DMS114 treated with DMSO at 0.1 percent for 48 hours (cell line): ENCODE results near the gene RRAD.
"Not testable (repeated sequence)": the region's sequence is repeated elsewhere in the genome, so short reads cannot be mapped to it uniquely, and the experiment has no call there.

Source experiments
- DNase-seq: peaks from one replicate; lab custom pipeline; 2025; ENCODE audit not compliant: unreplicated experiment; lab: John Stamatoyannopoulos, UW

The RRAD gene

DNA sequence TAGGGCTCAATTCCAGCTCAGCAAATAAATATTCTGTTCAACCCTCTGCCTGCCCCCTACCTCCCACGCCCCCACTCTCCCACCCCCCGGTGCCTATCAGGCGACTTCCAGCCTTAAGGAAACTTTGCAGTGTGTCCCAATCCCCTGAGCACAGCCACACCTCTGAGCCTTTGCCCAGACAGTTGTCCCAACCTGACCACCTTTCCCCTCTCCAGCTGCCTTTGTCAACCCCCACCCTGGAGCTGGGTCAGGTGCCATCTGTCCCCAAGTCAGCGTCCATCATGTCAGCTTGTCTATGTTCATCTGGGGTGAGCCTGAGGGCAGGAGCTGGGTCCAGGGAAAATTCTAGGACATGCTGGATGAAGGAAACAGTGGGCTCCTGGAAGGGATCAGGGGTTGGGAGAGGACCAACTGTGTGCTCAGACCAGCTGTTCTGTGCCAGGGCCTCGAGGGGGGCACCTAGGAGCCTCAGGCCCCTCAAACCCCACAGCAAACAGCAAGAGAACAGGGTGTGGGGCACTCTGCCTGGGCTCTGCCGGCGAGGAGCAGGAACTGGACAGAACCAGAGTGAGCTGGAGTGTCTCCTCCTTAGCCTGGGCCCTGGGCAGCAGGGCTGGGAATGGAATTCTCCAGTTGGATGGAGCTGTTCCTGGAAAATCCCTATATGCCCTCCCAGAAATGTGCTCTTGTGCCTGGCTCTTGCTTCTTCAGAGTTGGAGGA lies 24.5 kb downstream of the RRAD start:
- no peak for DNase-seq

DNA sequence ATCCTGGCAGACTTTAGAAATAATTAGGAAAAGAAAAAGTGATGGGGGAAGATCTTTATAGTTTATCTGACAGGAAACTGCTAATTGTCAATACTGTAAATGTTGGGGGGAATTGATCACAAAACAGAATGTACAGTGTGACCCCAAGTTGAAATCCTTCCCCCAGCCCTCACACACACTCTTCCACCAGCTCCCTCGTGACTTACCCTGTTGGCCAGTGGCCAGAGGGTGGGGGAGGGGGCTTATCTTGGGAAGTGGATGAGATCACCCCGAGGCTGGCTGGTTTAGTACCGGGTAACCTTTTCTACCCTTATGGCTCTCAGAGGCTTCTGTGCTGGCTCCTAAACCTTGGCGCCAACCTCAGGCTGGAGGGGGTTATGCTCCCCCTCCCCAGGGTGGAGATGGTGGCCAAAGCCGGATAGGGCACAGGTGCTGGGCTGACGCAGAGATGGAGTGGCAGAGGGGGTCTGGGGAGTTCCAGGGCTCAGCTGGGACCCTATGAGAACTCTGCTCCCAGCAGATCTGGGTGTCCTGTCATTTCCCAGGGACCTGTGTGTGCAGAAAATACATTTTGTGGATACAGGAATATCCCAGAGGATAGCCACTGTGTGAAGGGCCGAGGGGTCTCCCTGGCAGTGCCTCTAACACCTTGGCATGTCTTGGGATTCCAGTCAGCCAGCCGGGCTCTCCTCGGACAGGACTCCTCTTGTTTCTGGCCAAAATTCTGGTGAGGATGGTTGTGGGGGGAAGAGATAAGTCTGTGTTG lies 25.2 kb downstream of the RRAD start:
- no peak for DNase-seq

DNA sequence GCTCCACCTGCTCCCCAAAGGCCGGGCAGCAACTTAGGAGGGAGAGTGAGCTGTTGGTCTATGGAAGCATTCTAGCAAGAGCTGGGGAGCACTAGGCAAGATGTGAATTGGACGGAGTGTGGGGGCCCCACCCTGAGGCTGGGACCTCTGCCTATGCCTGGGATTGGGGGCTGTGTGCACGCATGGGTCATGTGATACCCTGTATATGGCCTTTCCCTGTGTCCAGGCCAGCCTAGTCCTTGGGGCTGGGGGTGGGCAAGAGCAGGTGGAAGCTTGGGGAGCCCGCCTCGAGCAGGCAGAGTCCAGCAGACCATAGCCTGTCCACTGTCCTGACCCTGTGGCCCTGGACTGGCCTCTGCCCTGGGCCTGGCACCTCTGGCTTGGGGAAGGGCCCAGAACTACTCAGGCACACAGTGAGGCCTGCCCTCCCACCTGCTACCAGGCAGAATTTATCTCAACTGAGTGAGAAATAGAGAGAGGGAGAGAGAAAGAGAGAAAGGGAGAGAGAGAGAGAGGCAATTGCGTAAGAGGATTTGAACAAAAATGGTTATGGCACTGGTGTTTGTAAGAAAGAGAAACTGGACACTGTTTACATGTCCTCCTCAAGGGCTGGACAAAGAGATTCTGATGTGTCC lies 25.9 kb downstream of the RRAD start:
- no peak for DNase-seq

DNA sequence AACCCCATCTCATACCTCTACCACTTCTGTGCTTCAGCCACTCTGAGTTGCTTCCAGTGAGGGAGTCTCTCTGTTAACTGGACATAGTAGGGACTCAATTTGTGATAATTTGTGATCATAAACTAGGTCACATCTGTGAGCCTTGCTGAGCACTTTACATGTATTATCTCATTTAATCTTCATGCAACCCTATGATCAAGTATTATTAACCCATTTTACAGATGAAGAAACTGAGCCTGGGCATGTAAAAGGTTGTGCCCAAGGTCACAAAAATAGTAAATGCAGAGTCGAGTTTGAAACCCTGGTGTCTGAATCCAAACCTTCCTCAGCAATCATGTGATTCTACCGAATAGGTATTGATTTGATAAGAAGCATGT lies 26.4 kb downstream of the RRAD start:
- DNase-seq, result no peak

DNA sequence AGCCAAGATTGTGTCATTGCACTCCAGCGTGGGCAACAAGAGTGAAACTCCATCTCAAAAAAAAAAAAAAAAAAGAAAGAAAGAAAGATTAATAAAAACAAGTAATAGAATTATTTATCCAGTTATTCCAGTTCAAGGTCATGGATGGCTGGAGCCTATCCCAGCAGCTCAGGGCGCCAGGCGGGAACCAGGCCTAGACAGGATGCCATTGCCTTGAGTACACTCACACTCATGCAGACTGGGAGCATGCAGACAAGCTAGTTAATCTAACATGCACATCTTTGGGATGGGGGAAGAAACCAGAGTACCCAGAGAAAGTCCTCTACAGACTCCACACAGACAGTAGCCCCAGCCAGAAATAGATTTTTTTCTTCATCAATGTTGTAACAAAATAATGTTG lies 27.1 kb downstream of the RRAD start:
- no peak for DNase-seq

DNA sequence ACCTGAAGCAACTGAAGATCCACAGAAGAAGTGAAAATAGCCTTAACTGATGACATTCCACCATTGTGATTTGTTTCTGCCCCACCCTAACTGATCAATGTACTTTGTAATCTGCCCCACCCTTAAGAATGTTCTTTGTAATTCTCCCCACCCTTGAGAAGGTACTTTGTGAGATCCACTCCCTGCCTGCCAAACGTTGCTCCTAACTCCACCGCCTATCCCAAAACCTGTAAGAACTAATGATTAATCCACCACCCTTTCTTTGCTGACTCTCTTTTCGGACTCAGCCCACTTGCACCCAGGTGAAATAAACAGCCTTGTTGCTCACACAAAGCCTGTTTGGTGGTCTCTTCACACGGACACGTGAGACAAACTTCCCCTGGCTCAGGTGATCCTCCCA lies 28.7 kb downstream of the RRAD start:
- DNase-seq, result not testable (repeated sequence)

DNA sequence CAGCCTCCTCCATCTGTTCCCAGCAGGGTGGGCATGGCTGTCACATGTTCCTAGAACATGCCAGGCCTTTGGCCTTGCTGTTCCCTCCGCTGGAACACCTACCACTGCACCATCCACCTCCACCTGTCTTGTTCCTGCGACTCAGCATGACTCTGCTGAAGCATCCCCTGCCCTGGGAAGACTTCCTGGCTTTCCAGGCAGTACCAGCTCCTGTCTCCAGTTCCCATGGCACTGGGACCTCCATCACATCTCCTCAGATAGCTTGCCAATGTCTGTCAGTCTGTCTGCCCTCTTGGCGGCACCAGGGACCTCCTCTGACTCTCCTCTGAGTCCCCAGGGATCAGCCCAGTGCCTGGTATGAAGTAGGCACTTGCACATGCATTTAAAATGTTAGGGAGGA lies 29.3 kb downstream of the RRAD start:
- no peak for DNase-seq

DNA sequence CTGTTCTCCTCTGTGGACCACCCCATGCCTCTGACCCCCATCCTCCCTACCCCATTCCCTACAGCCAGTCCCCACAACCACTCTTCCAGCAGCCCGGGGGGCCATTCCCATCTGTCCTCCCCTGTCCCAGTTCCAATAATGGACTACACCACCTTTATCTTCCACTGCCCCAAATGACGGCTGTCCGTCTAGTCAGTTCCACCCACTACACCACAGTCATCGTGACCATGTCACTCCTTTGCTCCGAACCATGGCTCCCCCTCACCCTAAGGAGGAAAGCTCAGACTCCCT lies 29.7 kb downstream of the RRAD start:
- DNase-seq, result no peak

DNA sequence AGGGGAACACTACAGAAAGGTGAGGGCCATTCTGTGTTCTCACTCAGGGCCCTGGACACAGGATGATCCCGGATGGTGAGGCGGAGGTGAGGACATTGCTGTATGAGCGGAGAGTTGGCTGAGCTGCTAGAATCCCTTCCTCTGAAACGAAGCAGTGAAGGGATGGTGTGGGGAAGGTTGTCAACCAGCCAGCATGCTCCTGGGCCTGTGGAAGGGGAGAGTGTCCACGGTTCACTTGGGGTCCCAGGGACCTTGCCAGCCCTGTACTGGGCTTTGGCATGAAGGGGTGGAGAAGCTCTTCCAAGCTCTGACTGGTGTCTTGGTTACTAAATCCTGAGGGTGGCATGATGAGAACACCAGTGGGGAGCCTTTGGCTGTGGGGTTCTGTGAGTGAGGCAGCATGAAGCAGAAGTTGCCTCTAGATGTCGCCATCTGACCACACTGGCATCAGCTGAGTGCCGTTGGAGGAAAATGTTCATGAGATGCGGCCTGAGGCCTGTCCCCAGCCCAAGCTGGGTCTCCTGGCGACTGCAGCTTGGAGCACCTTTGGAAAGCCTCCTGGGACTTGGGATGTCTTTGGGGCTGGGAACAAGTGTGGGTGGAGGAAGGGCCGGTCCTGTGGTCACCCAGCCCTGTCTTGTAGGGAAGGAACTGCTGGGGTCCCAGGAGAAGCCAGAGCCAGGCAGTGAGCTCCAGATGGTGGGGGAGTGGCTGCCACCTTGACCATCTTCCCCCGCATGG lies 30.2 kb downstream of the RRAD start:
- DNase-seq, result peak; percentile 55

DNA sequence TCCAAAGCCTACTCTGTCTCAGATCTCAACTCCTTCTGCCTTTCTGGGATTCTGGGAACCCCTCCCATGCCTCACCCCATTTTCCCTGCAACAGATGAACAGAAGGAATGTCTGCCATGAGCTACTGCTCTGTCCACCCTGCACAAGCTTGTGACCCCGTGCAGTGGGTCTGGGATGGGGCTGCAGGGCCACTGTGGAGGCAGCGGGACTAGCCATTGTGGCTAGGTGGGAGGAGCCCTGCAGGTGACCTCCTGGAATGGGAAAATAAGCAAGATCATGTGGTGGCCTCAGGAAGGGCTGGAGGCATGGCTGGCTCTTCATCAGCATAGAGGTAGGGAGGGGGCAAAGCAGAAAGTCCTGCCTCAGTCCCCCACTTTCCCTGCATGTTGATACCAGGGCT lies 31.3 kb downstream of the RRAD start:
- DNase-seq, result no peak

DNA sequence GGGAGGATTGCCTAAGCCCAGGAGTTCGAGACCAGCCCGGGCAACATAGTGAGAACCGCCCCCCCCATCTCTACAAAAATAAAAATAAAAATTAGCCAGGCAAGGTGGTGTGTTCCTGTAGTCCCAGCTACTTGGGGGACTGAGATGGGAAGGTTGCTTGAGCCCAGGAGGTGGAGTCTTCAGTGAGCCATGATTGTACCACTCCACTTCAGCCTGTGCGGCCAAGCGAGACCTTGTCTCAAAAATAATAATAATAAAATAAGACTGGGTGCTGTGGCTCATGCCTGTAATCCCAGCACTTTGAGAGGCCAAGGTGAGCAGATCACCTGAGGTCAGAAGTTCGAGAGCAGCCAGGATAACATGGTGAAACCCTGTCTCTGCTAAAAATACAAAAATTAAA lies 33.5 kb downstream of the RRAD start:
- no peak for DNase-seq

DNA sequence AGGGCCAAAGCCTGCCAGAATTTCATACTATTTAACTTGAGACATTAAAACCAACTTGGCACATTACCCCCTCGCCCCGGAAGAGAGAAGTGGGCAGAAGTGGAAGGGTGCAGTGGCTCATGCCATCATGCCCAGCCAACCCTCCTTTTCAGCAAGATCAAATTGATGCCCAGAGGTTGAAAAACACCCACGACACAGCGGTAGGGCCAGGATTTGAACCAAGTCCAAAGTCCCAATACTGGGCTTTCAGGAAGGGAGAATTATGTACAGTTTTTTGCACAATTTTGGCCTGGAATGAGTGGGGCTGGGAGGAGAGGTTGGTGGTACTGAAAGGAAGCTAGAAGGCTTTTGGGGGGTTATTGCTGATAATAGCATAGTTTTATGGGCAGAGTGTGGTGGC lies 34.0 kb downstream of the RRAD start:
- no peak for DNase-seq

DNA sequence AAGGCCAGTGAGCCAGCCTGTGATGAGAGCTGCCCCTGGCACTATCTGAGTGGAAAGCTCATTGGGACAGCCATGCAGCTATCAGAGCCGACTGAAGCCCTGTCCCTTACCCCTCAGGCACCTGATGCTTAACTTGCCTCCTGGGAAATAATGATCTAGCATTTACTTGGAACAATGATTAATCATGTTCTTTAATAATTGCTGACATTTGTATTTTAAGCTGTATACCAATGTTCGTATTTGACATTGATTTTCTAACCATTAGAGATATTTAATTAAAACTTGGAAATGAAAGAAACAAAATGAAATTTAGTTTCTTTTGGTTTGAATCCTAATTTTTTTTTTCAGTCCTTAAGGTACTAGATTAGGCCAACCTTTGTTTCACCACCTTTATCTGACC lies 34.5 kb downstream of the RRAD start:
- DNase-seq, result no peak

DNA sequence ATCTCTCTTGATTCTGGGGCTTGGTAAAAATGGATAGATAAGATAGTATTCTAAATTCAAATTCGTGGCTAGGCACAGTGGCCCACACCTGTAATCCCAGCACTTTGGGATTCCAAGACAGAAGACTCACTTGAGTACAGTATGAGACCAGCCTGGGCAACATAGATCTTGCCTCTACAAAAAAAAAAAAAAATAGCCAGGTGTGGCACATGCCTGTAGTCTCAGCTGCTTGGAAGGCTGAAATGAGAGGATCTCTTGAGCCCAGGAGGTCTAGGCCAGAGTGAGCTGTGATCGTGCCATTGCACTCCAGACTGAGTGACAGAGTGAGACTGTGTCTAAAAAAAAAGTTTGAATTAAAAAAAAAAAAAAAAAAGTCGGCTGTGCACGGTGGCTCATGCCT lies 35.7 kb downstream of the RRAD start:
- no peak for DNase-seq

DNA sequence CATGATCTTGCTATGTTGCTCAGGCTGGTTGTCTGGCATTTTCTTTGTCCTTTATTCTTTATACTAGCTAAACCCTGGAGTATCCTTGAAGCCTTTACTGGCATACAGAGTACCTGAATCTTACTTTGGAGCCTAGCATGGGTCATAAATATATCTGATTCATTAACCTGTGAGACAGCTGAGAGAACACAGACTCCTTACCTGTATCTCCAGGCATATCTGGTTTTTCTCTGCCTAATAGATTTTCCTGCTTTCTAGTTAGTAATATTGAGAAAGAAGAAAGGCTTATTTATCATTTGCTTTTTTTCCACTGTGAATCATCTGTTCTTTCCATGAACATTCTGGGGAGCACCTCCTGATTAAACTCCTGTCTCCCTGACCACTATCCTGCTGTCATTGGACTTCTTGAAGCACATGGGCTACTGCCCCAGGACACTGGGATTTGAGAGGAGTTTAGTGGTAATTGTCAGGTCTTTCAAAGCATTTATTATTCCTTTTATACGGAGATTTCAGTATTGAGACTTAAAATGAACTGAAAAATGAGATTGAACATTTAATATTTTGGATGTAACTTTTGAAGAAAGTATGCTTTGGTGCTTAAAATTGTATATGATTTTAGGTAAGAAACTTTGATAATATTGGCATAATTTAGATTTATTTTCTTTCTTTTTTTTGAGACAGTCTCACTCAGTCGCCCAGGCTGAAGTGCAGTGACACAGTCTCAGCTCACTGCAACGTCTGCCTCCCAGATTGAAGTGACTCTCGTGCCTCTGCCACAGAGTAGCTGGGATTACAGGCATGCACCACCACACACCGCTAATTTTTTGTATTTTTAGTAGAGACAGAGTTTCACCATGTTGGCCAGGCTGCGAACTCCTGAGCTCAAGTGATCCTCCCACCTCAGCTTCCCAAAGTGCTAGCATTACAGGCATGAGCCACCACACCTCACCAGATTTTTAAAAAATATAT lies 36.4 kb downstream of the RRAD start:
- no peak for DNase-seq

DNA sequence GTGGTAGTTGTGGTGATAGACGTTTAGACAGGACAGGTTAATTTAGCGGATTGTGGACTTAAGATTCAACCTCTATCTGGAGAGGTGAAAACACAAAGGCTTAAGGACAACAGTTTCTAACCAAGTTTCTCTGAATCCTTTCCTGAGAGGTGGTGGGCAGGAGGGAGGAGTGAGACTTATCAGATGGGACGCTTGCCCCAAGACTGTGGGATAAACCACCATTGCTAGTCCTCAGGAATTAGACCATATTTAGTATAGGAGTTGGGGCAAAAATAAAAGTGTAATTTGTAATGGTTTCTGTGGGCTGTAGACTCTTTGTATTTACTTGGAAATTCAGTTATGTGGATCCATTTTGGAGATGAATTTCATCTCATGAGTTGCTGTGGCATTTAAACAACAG lies 38.4 kb downstream of the RRAD start:
- DNase-seq, result no peak

DNA sequence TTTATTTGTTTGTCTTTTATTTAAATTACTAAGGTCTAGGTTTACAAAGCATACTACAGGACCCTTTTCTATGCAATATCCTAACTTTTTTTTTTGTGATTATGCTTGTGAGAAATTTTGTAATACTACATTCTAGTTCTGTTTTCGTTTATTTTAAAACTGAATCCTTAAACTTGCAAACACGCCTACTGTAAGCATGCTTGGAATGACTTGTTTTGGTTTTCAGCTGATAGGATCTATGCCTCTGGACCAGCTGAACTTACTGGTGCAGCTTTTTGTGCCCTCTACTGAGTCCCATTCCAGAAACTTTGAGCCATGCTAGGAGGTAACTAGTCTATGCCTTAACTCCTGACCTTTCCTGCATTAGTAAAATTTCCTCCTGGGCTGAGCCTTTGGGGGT lies 39.0 kb downstream of the RRAD start:
- DNase-seq, result no peak

DNA sequence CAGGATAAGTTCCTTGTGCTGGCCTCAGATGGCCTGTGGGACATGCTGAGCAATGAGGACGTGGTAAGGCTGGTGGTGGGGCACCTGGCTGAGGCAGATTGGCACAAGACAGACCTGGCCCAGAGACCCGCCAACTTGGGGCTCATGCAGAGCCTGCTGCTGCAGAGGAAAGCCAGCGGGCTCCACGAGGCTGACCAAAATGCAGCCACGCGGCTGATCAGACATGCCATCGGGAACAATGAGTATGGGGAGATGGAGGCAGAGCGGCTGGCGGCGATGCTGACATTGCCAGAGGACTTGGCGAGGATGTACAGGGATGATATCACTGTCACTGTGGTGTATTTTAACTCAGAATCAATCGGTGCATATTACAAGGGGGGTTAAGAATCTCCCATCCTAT lies 39.8 kb downstream of the RRAD start:
- no peak for DNase-seq

DNA sequence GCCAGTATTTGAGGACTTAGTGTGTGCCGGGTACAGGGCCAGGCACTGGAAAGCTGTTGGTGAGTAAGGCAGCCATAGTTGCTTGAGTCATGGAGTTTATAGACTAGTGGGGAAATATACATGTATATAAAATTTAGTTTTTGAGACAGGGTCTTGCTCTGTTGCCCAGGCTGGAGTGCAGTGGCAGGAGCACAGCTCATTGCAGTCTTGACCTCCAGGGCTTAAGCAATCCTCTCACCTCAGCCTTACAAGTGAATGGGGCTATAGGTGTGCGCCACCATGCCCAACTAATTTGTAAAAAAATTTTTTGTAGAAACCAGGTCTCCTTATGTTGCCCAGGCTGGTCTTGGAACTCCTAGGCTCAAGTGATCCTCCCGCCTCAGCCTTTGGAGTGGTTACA lies 42.6 kb downstream of the RRAD start:
- no peak for DNase-seq

DNA sequence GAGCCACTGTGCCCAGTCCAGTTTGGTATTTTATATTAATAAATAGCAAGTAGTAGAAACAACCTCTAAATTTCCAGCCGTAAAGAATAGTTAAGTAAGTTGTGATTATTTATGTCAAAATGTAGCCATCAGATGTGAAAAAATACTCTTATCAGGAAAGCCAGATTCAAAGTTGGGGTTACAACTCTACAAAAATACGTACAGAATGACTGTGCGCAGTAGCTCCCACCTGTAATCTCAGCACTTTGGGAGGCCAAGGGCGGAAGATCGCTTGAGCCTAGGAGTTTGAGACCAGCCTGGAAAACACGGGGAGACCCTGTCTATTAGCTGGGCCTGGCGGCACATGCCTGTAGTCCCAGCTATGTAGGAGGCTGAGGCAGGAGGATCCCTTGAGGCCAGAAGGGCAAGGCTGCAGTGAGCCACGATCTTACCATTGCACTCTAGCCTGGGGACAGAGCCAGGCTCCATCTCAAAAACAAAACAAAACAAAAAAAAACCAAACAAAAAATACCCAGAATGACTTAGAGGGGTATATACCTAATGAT lies 43.3 kb downstream of the RRAD start:
- no peak for DNase-seq

DNA sequence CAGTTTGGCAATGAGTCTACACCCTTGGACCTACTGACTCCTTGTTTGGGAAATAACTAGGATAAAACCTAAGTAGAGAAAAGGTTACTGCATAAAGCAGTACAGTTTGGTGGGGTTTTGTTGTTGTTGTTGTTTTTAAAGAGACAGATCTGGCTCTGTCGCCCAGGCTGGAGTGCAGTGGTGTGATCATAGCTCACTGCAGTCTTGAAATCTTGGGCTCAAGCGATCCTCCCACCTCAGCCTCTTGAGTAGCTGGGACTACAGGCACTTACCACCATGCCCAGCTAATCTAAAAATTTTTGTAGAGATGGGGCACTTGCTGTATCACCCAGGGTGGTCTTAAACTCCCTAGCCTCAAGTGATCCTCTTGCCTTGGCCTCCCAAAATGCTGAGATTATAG lies 43.8 kb downstream of the RRAD start:
- no peak for DNase-seq
